GM12878 (cell line): Measurements from ENCODE around the gene NXF2. TPM values are rescaled to one million over a fixed set of nuclear protein-coding genes. Genes with fewer than 3 reads are reported as not detected.

Source experiments
- ATAC-seq: fragments of 200-7000 bp; cut with Tn5 transposase; 3 replicates; pipeline ENCODE4 v1.9.1; 2020; ENCODE audit warnings: mild to moderate bottlenecking, moderate library complexity
- BruUV-seq: library from RNA; stranded (reverse); fragments of 400-500 nt; replicated peaks from 2 replicates; lab custom pipeline; 2021; lab: Mats Ljungman, UMichigan
- CTCF ChIA-PET: fragments of 300-600 bp; sonication (Branson Sonifier 250); formaldehyde crosslinking; extraction: SDS; loops from one replicate; lab custom pipeline; 2021; ENCODE audit warnings: inconsistent platforms; lab: Yijun Ruan, JAX
- POLR2A ChIA-PET: fragments of 350-600 bp; formaldehyde crosslinking; extraction: SDS; loops from one replicate; lab custom pipeline; 2021; ENCODE audit warnings: inconsistent platforms; lab: Charles Lee
- RAD21 ChIA-PET: fragments of 300-600 bp; sonication (Branson Sonifier 250); formaldehyde crosslinking; loops from one replicate; lab custom pipeline; 2023; ENCODE audit warnings: antibody characterized with exemption; ENCODE audit not compliant: unreplicated experiment; lab: Charles Lee
- SMC1A ChIA-PET: fragments of 300-600 bp; sonication (Branson Sonifier 250); formaldehyde crosslinking; loops from one replicate; lab custom pipeline; 2023; ENCODE audit not compliant: unreplicated experiment, uncharacterized antibody; lab: Charles Lee
- DNase-seq: peaks from one replicate; pipeline ENCODE4 v3.0.0-alpha.2; 2011; ENCODE audit warnings: low read depth, low spot score
- FAIRE-seq: peaks from 3 replicates; lab custom pipeline; 2011; peaks lifted over from hg19 to GRCh38; lab: Jason Lieb, UNC
- H2AFZ ChIP-seq: 2 replicates; pipeline ENCODE4 v1.6.0; 2011; ENCODE audit warnings: low read depth, low read length, control low read depth; ENCODE audit not compliant: control insufficient read depth
- H3K27ac ChIP-seq: 2 replicates; pipeline ENCODE4 v1.5.1; 2011; ENCODE audit warnings: control low read depth; ENCODE audit not compliant: control insufficient read depth, insufficient read depth
- H3K27me3 ChIP-seq, 2 experiments: replicated peaks in 1 of 2; 2 replicates each; pipeline versions ENCODE4 v1.6.0 to v1.6.1; 2011; ENCODE audit warnings: low read length in 1 of 2; ENCODE audit not compliant: control insufficient read depth in 2 of 2, insufficient read depth in 2 of 2
- H3K36me3 ChIP-seq, 2 experiments: 2 replicates each; pipeline ENCODE4 v1.5.1; 2011; ENCODE audit warnings: low read length in 1 of 2; ENCODE audit not compliant: control insufficient read depth in 2 of 2, insufficient read depth in 2 of 2
- H3K4me1 ChIP-seq: 2 replicates; pipeline ENCODE4 v1.6.1; 2011; ENCODE audit warnings: mild to moderate bottlenecking, low read length, moderate library complexity, mixed read lengths; ENCODE audit not compliant: control insufficient read depth, insufficient read depth
- H3K4me2 ChIP-seq: 2 replicates; pipeline ENCODE4 v1.6.0; 2011; ENCODE audit warnings: control low read depth; ENCODE audit not compliant: control insufficient read depth, insufficient read depth
- H3K4me3 ChIP-seq: fragments of 200-600 bp; sonication (generic); 2 replicates; pipeline ENCODE4 v1.5.1; 2016
- H3K79me2 ChIP-seq: 2 replicates; pipeline ENCODE4 v1.6.0; 2011; ENCODE audit warnings: low read length; ENCODE audit not compliant: control insufficient read depth, insufficient read depth
- H3K9ac ChIP-seq: 2 replicates; pipeline ENCODE4 v1.8.0; 2011; ENCODE audit warnings: low read length, control low read depth, mixed read lengths; ENCODE audit not compliant: control insufficient read depth, insufficient read depth
- H3K9me3 ChIP-seq: replicated peaks from 3 replicates; pipeline ENCODE4 v1.5.1; 2011; ENCODE audit warnings: mild to moderate bottlenecking, low read length; ENCODE audit not compliant: control insufficient read depth, insufficient read depth
- H4K20me1 ChIP-seq: 2 replicates; pipeline ENCODE4 v1.6.0; 2011; ENCODE audit not compliant: control insufficient read depth, insufficient read depth
- CBX5 ChIP-seq: sonication (generic); IDR thresholded peaks from 2 replicates; pipeline ENCODE4 v1.6.1; 2016; ENCODE audit warnings: low read depth, moderate library complexity, mild to moderate bottlenecking, inconsistent platforms
- CHD2 ChIP-seq: IDR thresholded peaks from 2 replicates; pipeline ENCODE4 v1.6.1; 2011; ENCODE audit warnings: low read depth, low read length, improper control_type of control experiment, borderline replicate concordance
- ETV6 ChIP-seq, 2 experiments: fragments of 450-650 bp in 1 of 2; IDR thresholded peaks in 1 of 2; conservative IDR thresholded peaks in 1 of 2; 2 replicates each; pipeline ENCODE4 v1.6.1; 2014; ENCODE audit warnings: antibody characterized with exemption in 1 of 2, borderline replicate concordance in 1 of 2, low read depth in 1 of 2, mild to moderate bottlenecking in 1 of 2, moderate library complexity in 1 of 2
- RAD21 ChIP-seq: IDR thresholded peaks from 2 replicates; pipeline ENCODE4 v1.6.1; 2011; ENCODE audit warnings: mild to moderate bottlenecking, low read depth, low read length, moderate library complexity; ENCODE audit not compliant: insufficient read depth
- SMAD5 ChIP-seq: IDR thresholded peaks from 2 replicates; pipeline ENCODE4 v1.6.1; 2016; ENCODE audit warnings: antibody characterized with exemption, low read depth
- SMC3 ChIP-seq: IDR thresholded peaks from 2 replicates; pipeline ENCODE4 v1.6.1; 2011; ENCODE audit warnings: low read length, improper control_type of control experiment, borderline replicate concordance
- WGBS: methylation state at CpG from one replicate; pipeline ENCODE4 v1.1.6; 2016; ENCODE audit warnings: low lambda C conversion rate; ENCODE audit not compliant: insufficient replicate concordance, insufficient coverage; ENCODE audit errors: missing lambda C conversion rate; 5-methylcytosine and 5-hydroxymethylcytosine counted together
- in situ Hi-C: fragments of 300-500 bp; cut with MboI; formaldehyde crosslinking; loops from 9 replicates; pipeline ENCODE4 v1.14.3; 2018; ENCODE audit warnings: mixed read lengths
- intact Hi-C: fragments of 100-400 bp; cut with micrococcal nuclease; formaldehyde crosslinking; loops from one replicate; pipeline ENCODE4 v1.14.2; 2022; ENCODE audit not compliant: unreplicated experiment
- polyA plus RNA-seq, 11 experiments: library from polyadenylated mRNA; depleted of rRNA in 4 of 11; unstranded in 6 of 11; stranded (reverse) in 5 of 11; fragments of >200 nt; fragmentation: Nextera tagmentation in 4 of 11; fragmentation: Illumina TruSeq in 1 of 11; extraction: Ambion mirVana in 4 of 11; extraction: Trizol in 1 of 11; gene quantifications; 1 replicate in 1 of 11; 2 replicates in 10 of 11; pipeline versions ENCODE4 v1.2.1 to v1.2.3, GENCODE V29; 2011 to 2016; ENCODE audit warnings: inconsistent platforms in 2 of 11, missing spikeins in 2 of 11, low read depth in 1 of 11
- total RNA-seq, 4 experiments: library from RNA; depleted of rRNA in 3 of 4; stranded (reverse); fragments of >200 nt in 3 of 4; fragmentation: Illumina TruSeq in 1 of 4; extraction: Trizol in 1 of 4; gene quantifications; 2 replicates each; pipeline versions ENCODE4 v1.2.1 to v1.2.3, GENCODE V29; 2013 to 2021
- TF ChIP-seq, protein P1 (sequence below), 3 experiments: IDR thresholded peaks in 2 of 3; conservative IDR thresholded peaks in 1 of 3; 2 replicates each; pipeline ENCODE4 v1.5.1; 2011; ENCODE audit warnings: low read depth in 3 of 3, low read length in 3 of 3, mild to moderate bottlenecking in 3 of 3, control low read depth in 2 of 3, moderate library complexity in 2 of 3, inconsistent platforms in 1 of 3, mixed read lengths in 1 of 3; ENCODE audit not compliant: control insufficient read depth in 2 of 3, insufficient read depth in 1 of 3; ENCODE audit errors: extremely low read depth in 1 of 3

Gene NXF2
- total and polyA plus RNA-seq, 10 of the 15 experiments (the other 5 are each of a cell fraction or from before 2014, with no cell fraction given): not detected

DNA sequence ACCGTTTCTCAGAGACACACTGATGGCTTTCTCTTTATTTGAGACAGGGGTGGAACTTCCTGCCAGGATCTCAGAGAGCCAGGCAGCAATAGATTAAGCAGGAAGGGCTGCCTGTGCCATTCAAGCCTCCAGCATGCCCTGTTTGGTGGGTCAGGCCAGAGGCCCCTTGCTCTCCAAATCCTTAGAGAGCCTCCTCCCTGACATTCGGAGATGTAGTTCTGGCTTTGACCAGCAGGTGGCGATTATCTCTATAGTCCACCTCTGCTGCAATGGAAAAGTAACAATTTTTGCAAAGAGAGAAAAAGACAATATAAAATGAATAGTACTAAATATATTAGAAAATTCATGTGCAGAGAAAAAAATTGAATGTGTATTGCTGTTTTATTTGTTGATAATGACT is 98.9 kb downstream of the NXF2 start:
- WGBS: 8% methylated on average over 3 of the region's 3 CpGs
- no peaks in the 10 kb centered on the region for H3K79me2 ChIP-seq
- FAIRE-seq (peak; percentile 86), DNase-seq (no peak), ATAC-seq (peak; percentile 76)
- H4K20me1 ChIP-seq: no peaks in the 10 kb centered on the region
- no peaks in the 10 kb centered on the region for H3K27me3 ChIP-seq
- H3K36me3 ChIP-seq: no peaks in the 10 kb centered on the region
- H2AFZ ChIP-seq: no peak overlapping the region
- no peak overlapping the region for H3K9ac ChIP-seq
- no peaks in the 10 kb centered on the region for H3K4me1 ChIP-seq
- H3K4me3 ChIP-seq: no peak overlapping the region
- in situ Hi-C loops: no loop called here
- intact Hi-C loops: no loop called here
- no peaks in the 10 kb centered on the region for H3K9me3 ChIP-seq
- BruUV-seq: no TSS peak
- H3K4me2 ChIP-seq: no peak overlapping the region
- H3K27ac ChIP-seq: no peak overlapping the region
- CTCF ChIA-PET: no interaction called here
- POLR2A ChIA-PET: no interaction called here
- RAD21 ChIA-PET: no interaction called here
- TF ChIP-seq CBX5 (no peak), CHD2 (no peak), SMAD5 (no peak), SMC3 (peak; percentile 52), RAD21 (peak; percentile 53), ETV6 (conservative IDR thresholded peaks at IDR 0.05 in 1 of 2, IDR thresholded peaks at IDR 0.05 in 1 of 2; ENCODE audit: borderline replicate concordance in 1 of 2, low read depth in 1 of 2) (no peak)
- TF ChIP-seq, protein P1, sequence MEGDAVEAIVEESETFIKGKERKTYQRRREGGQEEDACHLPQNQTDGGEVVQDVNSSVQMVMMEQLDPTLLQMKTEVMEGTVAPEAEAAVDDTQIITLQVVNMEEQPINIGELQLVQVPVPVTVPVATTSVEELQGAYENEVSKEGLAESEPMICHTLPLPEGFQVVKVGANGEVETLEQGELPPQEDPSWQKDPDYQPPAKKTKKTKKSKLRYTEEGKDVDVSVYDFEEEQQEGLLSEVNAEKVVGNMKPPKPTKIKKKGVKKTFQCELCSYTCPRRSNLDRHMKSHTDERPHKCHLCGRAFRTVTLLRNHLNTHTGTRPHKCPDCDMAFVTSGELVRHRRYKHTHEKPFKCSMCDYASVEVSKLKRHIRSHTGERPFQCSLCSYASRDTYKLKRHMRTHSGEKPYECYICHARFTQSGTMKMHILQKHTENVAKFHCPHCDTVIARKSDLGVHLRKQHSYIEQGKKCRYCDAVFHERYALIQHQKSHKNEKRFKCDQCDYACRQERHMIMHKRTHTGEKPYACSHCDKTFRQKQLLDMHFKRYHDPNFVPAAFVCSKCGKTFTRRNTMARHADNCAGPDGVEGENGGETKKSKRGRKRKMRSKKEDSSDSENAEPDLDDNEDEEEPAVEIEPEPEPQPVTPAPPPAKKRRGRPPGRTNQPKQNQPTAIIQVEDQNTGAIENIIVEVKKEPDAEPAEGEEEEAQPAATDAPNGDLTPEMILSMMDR (IDR thresholded peaks at IDR 0.05 in 2 of 3, conservative IDR thresholded peaks at IDR 0.05 in 1 of 3; ENCODE audit: control insufficient read depth in 2 of 3, extremely low read depth in 1 of 3, insufficient read depth in 1 of 3, low read depth in 3 of 3, low read length in 3 of 3): peak; percentile 62 to 76 (median 75)
- TF ChIP-seq, all 136 proteins: peak for 3
- SMC1A ChIA-PET: no interaction called here

Other genes with a start within 250 kb of the NXF2 start
- gene TCEAL2, start 121.5 kb upstream of the NXF2 start, total RNA-seq (2014; rRNA removed): not detected in 2 replicates
- not detected in 2 replicates for gene TCEAL2, start 121.5 kb upstream of the NXF2 start, total RNA-seq (2014; rRNA removed; fragmentation: Illumina TruSeq; extraction: Trizol)
- not detected in 2 replicates for gene TCEAL2, start 121.5 kb upstream of the NXF2 start, total RNA-seq (2021)
- gene TCEAL2, start 121.5 kb upstream of the NXF2 start, polyA plus RNA-seq (2011; rRNA removed): not detected in 2 replicates
- not detected in 2 replicates for gene TCEAL2, start 121.5 kb upstream of the NXF2 start, polyA plus RNA-seq (2014; fragmentation: Illumina TruSeq; extraction: Trizol)
- gene TCEAL2, start 121.5 kb upstream of the NXF2 start, polyA plus RNA-seq (2014; fragmentation: Nextera tagmentation; extraction: Ambion mirVana): not detected
- not detected in 2 replicates for gene TCEAL2, start 121.5 kb upstream of the NXF2 start, polyA plus RNA-seq (2014; rRNA removed)
- not detected for gene TCEAL2, start 121.5 kb upstream of the NXF2 start, polyA plus RNA-seq (2016; fragmentation: Nextera tagmentation; extraction: Ambion mirVana)
- not detected in 2 replicates for gene TCEAL6, start 104.7 kb upstream of the NXF2 start, total RNA-seq (2014; rRNA removed)
- not detected in 2 replicates for gene TCEAL6, start 104.7 kb upstream of the NXF2 start, total RNA-seq (2014; rRNA removed; fragmentation: Illumina TruSeq; extraction: Trizol)
- gene TCEAL6, start 104.7 kb upstream of the NXF2 start, total RNA-seq (2021): not detected in 2 replicates
- not detected in 2 replicates for gene TCEAL6, start 104.7 kb upstream of the NXF2 start, polyA plus RNA-seq (2011; rRNA removed)
- gene TCEAL6, start 104.7 kb upstream of the NXF2 start, polyA plus RNA-seq (2014; fragmentation: Illumina TruSeq; extraction: Trizol): not detected in 2 replicates
- not detected for gene TCEAL6, start 104.7 kb upstream of the NXF2 start, polyA plus RNA-seq (2014; fragmentation: Nextera tagmentation; extraction: Ambion mirVana)
- gene TCEAL6, start 104.7 kb upstream of the NXF2 start, polyA plus RNA-seq (2014; rRNA removed): not detected in 2 replicates
- gene TCEAL6, start 104.7 kb upstream of the NXF2 start, polyA plus RNA-seq (2016; fragmentation: Nextera tagmentation; extraction: Ambion mirVana): not detected
- not detected in 2 replicates for gene BEX5, start 91.2 kb upstream of the NXF2 start, total RNA-seq (2014; rRNA removed)
- 0.41 and 0.58 TPM in 2 replicates for gene BEX5, start 91.2 kb upstream of the NXF2 start, total RNA-seq (2014; rRNA removed; fragmentation: Illumina TruSeq; extraction: Trizol)
- gene BEX5, start 91.2 kb upstream of the NXF2 start, total RNA-seq (2021): 0.64 TPM in 1 of 2 replicates, not detected in the other
- 0.10 and 0.11 TPM in 2 replicates for gene BEX5, start 91.2 kb upstream of the NXF2 start, polyA plus RNA-seq (2011; rRNA removed)
- not detected in 2 replicates for gene BEX5, start 91.2 kb upstream of the NXF2 start, polyA plus RNA-seq (2014; fragmentation: Illumina TruSeq; extraction: Trizol)
- gene BEX5, start 91.2 kb upstream of the NXF2 start, polyA plus RNA-seq (2014; fragmentation: Nextera tagmentation; extraction: Ambion mirVana): under 1 TPM; 0.34 to 0.79 TPM
- gene BEX5, start 91.2 kb upstream of the NXF2 start, polyA plus RNA-seq (2014; rRNA removed): 0.29 TPM in 1 of 2 replicates, not detected in the other
- gene BEX5, start 91.2 kb upstream of the NXF2 start, polyA plus RNA-seq (2016; fragmentation: Nextera tagmentation; extraction: Ambion mirVana): under 1 TPM; 0.32 to 0.73 TPM
- gene TCP11X1, start 31.9 kb upstream of the NXF2 start, total RNA-seq (2014; rRNA removed): not detected in 2 replicates
- gene TCP11X1, start 31.9 kb upstream of the NXF2 start, total RNA-seq (2014; rRNA removed; fragmentation: Illumina TruSeq; extraction: Trizol): not detected in 2 replicates
- not detected in 2 replicates for gene TCP11X1, start 31.9 kb upstream of the NXF2 start, total RNA-seq (2021)
- not detected in 2 replicates for gene TCP11X1, start 31.9 kb upstream of the NXF2 start, polyA plus RNA-seq (2011; rRNA removed)
- gene TCP11X1, start 31.9 kb upstream of the NXF2 start, polyA plus RNA-seq (2014; fragmentation: Illumina TruSeq; extraction: Trizol): not detected in 2 replicates
- not detected for gene TCP11X1, start 31.9 kb upstream of the NXF2 start, polyA plus RNA-seq (2014; fragmentation: Nextera tagmentation; extraction: Ambion mirVana)
- not detected in 2 replicates for gene TCP11X1, start 31.9 kb upstream of the NXF2 start, polyA plus RNA-seq (2014; rRNA removed)
- not detected for gene TCP11X1, start 31.9 kb upstream of the NXF2 start, polyA plus RNA-seq (2016; fragmentation: Nextera tagmentation; extraction: Ambion mirVana)
- gene NXF2B, start 192.8 kb downstream of the NXF2 start, total RNA-seq (2014; rRNA removed): not detected in 2 replicates
- gene NXF2B, start 192.8 kb downstream of the NXF2 start, total RNA-seq (2014; rRNA removed; fragmentation: Illumina TruSeq; extraction: Trizol): not detected in 2 replicates
- gene NXF2B, start 192.8 kb downstream of the NXF2 start, total RNA-seq (2021): not detected in 2 replicates
- gene NXF2B, start 192.8 kb downstream of the NXF2 start, polyA plus RNA-seq (2011; rRNA removed): not detected in 2 replicates
- not detected in 2 replicates for gene NXF2B, start 192.8 kb downstream of the NXF2 start, polyA plus RNA-seq (2014; fragmentation: Illumina TruSeq; extraction: Trizol)
- not detected for gene NXF2B, start 192.8 kb downstream of the NXF2 start, polyA plus RNA-seq (2014; fragmentation: Nextera tagmentation; extraction: Ambion mirVana)
- not detected in 2 replicates for gene NXF2B, start 192.8 kb downstream of the NXF2 start, polyA plus RNA-seq (2014; rRNA removed)
- gene NXF2B, start 192.8 kb downstream of the NXF2 start, polyA plus RNA-seq (2016; fragmentation: Nextera tagmentation; extraction: Ambion mirVana): not detected
- not detected in 2 replicates for gene TCP11X2, start 224.6 kb downstream of the NXF2 start, total RNA-seq (2014; rRNA removed)
- gene TCP11X2, start 224.6 kb downstream of the NXF2 start, total RNA-seq (2014; rRNA removed; fragmentation: Illumina TruSeq; extraction: Trizol): not detected in 2 replicates
- not detected in 2 replicates for gene TCP11X2, start 224.6 kb downstream of the NXF2 start, total RNA-seq (2021)
- gene TCP11X2, start 224.6 kb downstream of the NXF2 start, polyA plus RNA-seq (2011; rRNA removed): not detected in 2 replicates
- gene TCP11X2, start 224.6 kb downstream of the NXF2 start, polyA plus RNA-seq (2014; fragmentation: Illumina TruSeq; extraction: Trizol): not detected in 2 replicates
- gene TCP11X2, start 224.6 kb downstream of the NXF2 start, polyA plus RNA-seq (2014; fragmentation: Nextera tagmentation; extraction: Ambion mirVana): not detected
- not detected in 2 replicates for gene TCP11X2, start 224.6 kb downstream of the NXF2 start, polyA plus RNA-seq (2014; rRNA removed)
- gene TCP11X2, start 224.6 kb downstream of the NXF2 start, polyA plus RNA-seq (2016; fragmentation: Nextera tagmentation; extraction: Ambion mirVana): not detected